Measurements from ENCODE around the gene AADACL4.
A peak's percentile ranks its signal among the peaks of the same experiment; 100 is the strongest.

Gene AADACL4

DNA sequence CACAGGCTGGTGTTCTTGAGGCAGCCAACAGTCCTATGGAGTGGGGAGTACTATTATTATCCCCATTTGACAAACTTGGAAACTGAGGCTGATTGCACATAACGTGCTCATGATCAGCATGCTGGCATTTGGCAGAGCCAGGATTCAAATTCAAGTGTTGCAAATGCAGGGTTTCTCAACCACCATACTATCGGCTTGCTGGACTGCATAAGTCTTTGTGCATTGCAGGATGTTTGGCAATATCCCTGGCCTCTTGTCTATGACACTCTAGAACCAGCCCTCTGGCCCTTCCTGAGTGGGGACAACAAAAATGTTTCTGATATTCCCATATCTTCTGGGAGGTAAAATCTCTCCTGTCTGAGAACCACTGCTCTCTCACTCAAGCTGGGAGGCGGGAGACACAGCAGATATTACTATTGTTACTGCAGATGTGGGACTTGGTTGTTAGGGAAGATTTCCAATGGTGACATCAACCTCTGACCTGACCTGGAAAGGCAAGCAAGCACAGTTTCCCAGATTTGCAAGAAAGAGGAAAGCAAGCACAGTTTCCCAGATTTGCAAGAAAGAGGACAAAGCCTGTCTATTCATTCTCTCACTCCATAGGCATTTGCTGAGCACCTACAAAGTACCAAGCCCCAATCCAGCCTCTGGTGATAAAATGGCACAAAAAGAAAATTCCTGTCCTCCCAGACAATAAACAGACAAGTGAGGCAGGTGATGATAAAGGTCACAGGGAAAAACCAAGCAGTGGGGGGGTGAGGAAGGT lies 71.0 kb downstream of the AADACL4 start:
- no peak for ATAC-seq (ENCODE audit: low read depth)
- DNase-seq (ENCODE audit: low spot score) = no peak
- TF ChIP-seq CTCF (IDR thresholded peaks at IDR 0.05; ENCODE audit: poor library complexity, severe bottlenecking) = no peak
- Histone ChIP-seq H3K9me3 (ENCODE audit: severe bottlenecking) (no peaks in the 10 kb centered on the region), H3K27ac (ENCODE audit: poor library complexity, severe bottlenecking) (no peak overlapping the region), H3K4me3 (ENCODE audit: severe bottlenecking) (no peak overlapping the region), H3K27me3 (ENCODE audit: insufficient read depth, poor library complexity, severe bottlenecking) (no peaks in the 10 kb centered on the region), H3K4me1 (ENCODE audit: insufficient read depth, poor library complexity, severe bottlenecking) (no peaks in the 10 kb centered on the region), H3K36me3 (ENCODE audit: low read depth) (no peaks in the 10 kb centered on the region)

GRCh38 chr1:12715896-12716437 lies 72.1 kb downstream of the AADACL4 start, which contains the start of gene AADACL3:
TSS of gene AADACL3 (plus strand) at chr1:12716110. CDS start at chr1:12716177, 67 bp downstream.
- H3K4me3 ChIP-seq (ENCODE audit: severe bottlenecking) = no peak within 1 kb of the TSS
- ATAC-seq (ENCODE audit: low read depth) (0 out of 3 replicates have a peak, but pooled peaks have one; percentile 31), DNase-seq (ENCODE audit: low spot score) (no peak)
- no peaks in the 10 kb centered on the region for H3K4me1 ChIP-seq (ENCODE audit: insufficient read depth, poor library complexity, severe bottlenecking)
- TF ChIP-seq CTCF (IDR thresholded peaks at IDR 0.05; ENCODE audit: poor library complexity, severe bottlenecking) = no peak
- H3K27me3 ChIP-seq (ENCODE audit: insufficient read depth, poor library complexity, severe bottlenecking) = no peaks in the 10 kb centered on the region
- no peaks in the 10 kb centered on the region for H3K36me3 ChIP-seq (ENCODE audit: low read depth)
- no peaks in the 10 kb centered on the region for H3K9me3 ChIP-seq (ENCODE audit: severe bottlenecking)
- H3K27ac ChIP-seq (ENCODE audit: poor library complexity, severe bottlenecking) = no peak within 1 kb of the TSS

All from RWPE2 (cell line).